HepG2 (cell line): Measurements from ENCODE around the gene ITCH. TPM values are rescaled to one million over a fixed set of nuclear protein-coding genes. Genes with fewer than 3 reads are reported as not detected.

Experiments
- GABPA ChIP-seq, 2 experiments: IDR thresholded peaks; 2 replicates each; pipeline ENCODE4 v1.6.1; 2011 to 2016; ENCODE audit warnings: low read depth in 2 of 2, low read length in 1 of 2, missing biosample characterization in 1 of 2, missing genetic modification characterization in 1 of 2
- GLI4 ChIP-seq: sonication (generic); formaldehyde crosslinking; IDR thresholded peaks from 2 replicates; pipeline ENCODE4 v1.5.1; 2020; ENCODE audit warnings: missing genetic modification reagents, mild to moderate bottlenecking, moderate library complexity, borderline replicate concordance
- HDAC2 ChIP-seq: sonication (generic); formaldehyde crosslinking; IDR thresholded peaks from 2 replicates; pipeline ENCODE4 v1.4.0; 2020; ENCODE audit warnings: missing genetic modification reagents
- HNF4A ChIP-seq: sonication (generic); formaldehyde crosslinking; IDR thresholded peaks from 2 replicates; pipeline ENCODE4 v1.4.0; 2020; ENCODE audit warnings: missing genetic modification reagents
- KAT8 ChIP-seq: IDR thresholded peaks from 2 replicates; pipeline ENCODE4 v1.6.1; 2016; ENCODE audit warnings: missing genetic modification reagents, missing compliant biosample characterization
- TEAD3 ChIP-seq: optimal IDR thresholded peaks from 2 replicates; pipeline ENCODE3; 2016; ENCODE audit warnings: borderline replicate concordance
- ZBTB38 ChIP-seq: sonication (generic); formaldehyde crosslinking; IDR thresholded peaks from 2 replicates; pipeline ENCODE4 v1.5.1; 2020; ENCODE audit warnings: mild to moderate bottlenecking, missing genetic modification reagents
- ZBTB7A ChIP-seq: sonication (generic); formaldehyde crosslinking; IDR thresholded peaks from 2 replicates; pipeline ENCODE4 v1.8.0; 2022; ENCODE audit warnings: mild to moderate bottlenecking, missing genetic modification reagents
- ZMYM4 ChIP-seq: sonication (generic); formaldehyde crosslinking; IDR thresholded peaks from 2 replicates; pipeline ENCODE4 v1.8.1; 2023; ENCODE audit warnings: mild to moderate bottlenecking, missing genetic modification reagents
- polyA plus RNA-seq, 8 experiments: library from polyadenylated mRNA; depleted of rRNA in 3 of 8; stranded (reverse) in 7 of 8; unstranded in 1 of 8; fragments of >200 nt; fragmentation: Illumina TruSeq in 4 of 8; extraction: Trizol in 4 of 8; gene quantifications; 2 replicates each; pipeline versions ENCODE4 v1.2.1 to v1.2.3, GENCODE V29; 2011 to 2016; ENCODE audit warnings: low read depth in 4 of 8, missing spikeins in 1 of 8, mixed read lengths in 1 of 8; ENCODE audit not compliant: insufficient read depth in 1 of 8
- total RNA-seq, 5 experiments: library from RNA; depleted of rRNA; stranded (reverse); fragments of >200 nt; fragmentation: Illumina TruSeq; extraction: Trizol; gene quantifications; 2 replicates each; pipeline ENCODE4 v1.2.3, GENCODE V29; 2016; ENCODE audit warnings: low read depth in 1 of 5
- TF ChIP-seq, protein P1 (sequence below): sonication (generic); formaldehyde crosslinking; IDR thresholded peaks from 2 replicates; pipeline ENCODE4 v1.5.1; 2020; ENCODE audit warnings: missing genetic modification reagents, mild to moderate bottlenecking, borderline replicate concordance
- TF ChIP-seq, protein P2 (sequence below): sonication (generic); formaldehyde crosslinking; IDR thresholded peaks from 2 replicates; pipeline ENCODE4 v1.5.0; 2020; ENCODE audit warnings: mild to moderate bottlenecking, missing genetic modification reagents, borderline replicate concordance
- TF ChIP-seq, protein P3 (sequence below): sonication (generic); formaldehyde crosslinking; IDR thresholded peaks from 2 replicates; pipeline ENCODE4 v1.5.1; 2020; ENCODE audit warnings: missing genetic modification reagents, mild to moderate bottlenecking, borderline replicate concordance
- TF ChIP-seq, protein P4 (sequence below): sonication (generic); formaldehyde crosslinking; IDR thresholded peaks from 2 replicates; pipeline ENCODE4 v1.5.0; 2020; ENCODE audit warnings: mild to moderate bottlenecking, missing genetic modification reagents, borderline replicate concordance
- TF ChIP-seq, protein P5 (sequence below): sonication (generic); formaldehyde crosslinking; IDR thresholded peaks from 2 replicates; pipeline ENCODE4 v1.4.0; 2020; ENCODE audit warnings: missing genetic modification reagents

The ITCH gene
- total and polyA plus RNA-seq, 2 of the 13 experiments (the other 11 are each of a cell fraction or from before 2014, with no cell fraction given): 20.5 to 112 TPM

DNA sequence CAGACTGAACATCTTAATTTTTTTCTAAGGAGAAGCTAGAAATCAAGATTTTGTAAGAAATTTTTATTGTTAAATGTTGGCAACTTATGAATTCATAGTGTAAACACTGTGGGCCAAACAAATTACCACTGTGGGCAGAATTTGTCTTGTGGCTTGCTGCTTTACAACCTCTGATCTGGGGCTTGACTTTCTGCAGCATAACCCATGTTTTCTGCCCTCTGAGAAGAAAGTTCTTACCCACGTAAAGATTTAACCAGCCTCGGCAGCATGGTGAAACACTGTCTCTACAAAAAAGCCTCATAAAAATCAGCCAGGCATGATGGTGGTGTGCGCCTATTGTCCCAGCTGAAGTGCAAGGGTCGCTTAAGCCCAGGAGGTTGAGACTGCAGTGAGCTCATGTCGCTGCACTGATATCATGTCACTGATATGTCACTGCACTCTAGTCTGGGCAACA is 12.9 kb downstream of the ITCH start (continued):
- TF ChIP-seq, protein P1, sequence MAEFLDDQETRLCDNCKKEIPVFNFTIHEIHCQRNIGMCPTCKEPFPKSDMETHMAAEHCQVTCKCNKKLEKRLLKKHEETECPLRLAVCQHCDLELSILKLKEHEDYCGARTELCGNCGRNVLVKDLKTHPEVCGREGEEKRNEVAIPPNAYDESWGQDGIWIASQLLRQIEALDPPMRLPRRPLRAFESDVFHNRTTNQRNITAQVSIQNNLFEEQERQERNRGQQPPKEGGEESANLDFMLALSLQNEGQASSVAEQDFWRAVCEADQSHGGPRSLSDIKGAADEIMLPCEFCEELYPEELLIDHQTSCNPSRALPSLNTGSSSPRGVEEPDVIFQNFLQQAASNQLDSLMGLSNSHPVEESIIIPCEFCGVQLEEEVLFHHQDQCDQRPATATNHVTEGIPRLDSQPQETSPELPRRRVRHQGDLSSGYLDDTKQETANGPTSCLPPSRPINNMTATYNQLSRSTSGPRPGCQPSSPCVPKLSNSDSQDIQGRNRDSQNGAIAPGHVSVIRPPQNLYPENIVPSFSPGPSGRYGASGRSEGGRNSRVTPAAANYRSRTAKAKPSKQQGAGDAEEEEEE (CRISPR knock-in tag): no peak
- TF ChIP-seq ZBTB7A (no peak), ZMYM4 (CRISPR knock-in tag) (peak; percentile 19; the same call in 1 of the 2 replicates), GLI4 (CRISPR knock-in tag) (no peak), HDAC2 (CRISPR knock-in tag) (peak; percentile 37; the same call in 1 of the 2 replicates), TEAD3 (CRISPR knock-in tag) (peak; percentile 33), KAT8 (CRISPR knock-in tag) (0 out of 2 replicates have a peak, but pooled peaks have one; percentile 14), HNF4A (CRISPR knock-in tag) (peak; percentile 38), GABPA (IDR thresholded peaks at IDR 0.05; ENCODE audit: low read depth, low read length) (no peak), GABPA (CRISPR knock-in tag; IDR thresholded peaks at IDR 0.05; ENCODE audit: low read depth) (no peak), ZBTB38 (CRISPR knock-in tag) (peak; percentile 92)
- TF ChIP-seq, protein P2, sequence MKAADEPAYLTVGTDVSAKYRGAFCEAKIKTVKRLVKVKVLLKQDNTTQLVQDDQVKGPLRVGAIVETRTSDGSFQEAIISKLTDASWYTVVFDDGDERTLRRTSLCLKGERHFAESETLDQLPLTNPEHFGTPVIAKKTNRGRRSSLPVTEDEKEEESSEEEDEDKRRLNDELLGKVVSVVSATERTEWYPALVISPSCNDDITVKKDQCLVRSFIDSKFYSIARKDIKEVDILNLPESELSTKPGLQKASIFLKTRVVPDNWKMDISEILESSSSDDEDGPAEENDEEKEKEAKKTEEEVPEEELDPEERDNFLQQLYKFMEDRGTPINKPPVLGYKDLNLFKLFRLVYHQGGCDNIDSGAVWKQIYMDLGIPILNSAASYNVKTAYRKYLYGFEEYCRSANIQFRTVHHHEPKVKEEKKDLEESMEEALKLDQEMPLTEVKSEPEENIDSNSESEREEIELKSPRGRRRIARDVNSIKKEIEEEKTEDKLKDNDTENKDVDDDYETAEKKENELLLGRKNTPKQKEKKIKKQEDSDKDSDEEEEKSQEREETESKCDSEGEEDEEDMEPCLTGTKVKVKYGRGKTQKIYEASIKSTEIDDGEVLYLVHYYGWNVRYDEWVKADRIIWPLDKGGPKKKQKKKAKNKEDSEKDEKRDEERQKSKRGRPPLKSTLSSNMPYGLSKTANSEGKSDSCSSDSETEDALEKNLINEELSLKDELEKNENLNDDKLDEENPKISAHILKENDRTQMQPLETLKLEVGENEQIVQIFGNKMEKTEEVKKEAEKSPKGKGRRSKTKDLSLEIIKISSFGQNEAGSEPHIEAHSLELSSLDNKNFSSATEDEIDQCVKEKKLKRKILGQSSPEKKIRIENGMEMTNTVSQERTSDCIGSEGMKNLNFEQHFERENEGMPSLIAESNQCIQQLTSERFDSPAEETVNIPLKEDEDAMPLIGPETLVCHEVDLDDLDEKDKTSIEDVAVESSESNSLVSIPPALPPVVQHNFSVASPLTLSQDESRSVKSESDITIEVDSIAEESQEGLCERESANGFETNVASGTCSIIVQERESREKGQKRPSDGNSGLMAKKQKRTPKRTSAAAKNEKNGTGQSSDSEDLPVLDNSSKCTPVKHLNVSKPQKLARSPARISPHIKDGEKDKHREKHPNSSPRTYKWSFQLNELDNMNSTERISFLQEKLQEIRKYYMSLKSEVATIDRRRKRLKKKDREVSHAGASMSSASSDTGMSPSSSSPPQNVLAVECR (CRISPR knock-in tag): 0 out of 2 replicates have a peak, but pooled peaks have one; percentile 10
- TF ChIP-seq, protein P3, sequence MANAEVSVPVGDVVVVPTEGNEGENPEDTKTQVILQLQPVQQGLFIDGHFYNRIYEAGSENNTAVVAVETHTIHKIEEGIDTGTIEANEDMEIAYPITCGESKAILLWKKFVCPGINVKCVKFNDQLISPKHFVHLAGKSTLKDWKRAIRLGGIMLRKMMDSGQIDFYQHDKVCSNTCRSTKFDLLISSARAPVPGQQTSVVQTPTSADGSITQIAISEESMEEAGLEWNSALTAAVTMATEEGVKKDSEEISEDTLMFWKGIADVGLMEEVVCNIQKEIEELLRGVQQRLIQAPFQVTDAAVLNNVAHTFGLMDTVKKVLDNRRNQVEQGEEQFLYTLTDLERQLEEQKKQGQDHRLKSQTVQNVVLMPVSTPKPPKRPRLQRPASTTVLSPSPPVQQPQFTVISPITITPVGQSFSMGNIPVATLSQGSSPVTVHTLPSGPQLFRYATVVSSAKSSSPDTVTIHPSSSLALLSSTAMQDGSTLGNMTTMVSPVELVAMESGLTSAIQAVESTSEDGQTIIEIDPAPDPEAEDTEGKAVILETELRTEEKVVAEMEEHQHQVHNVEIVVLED (CRISPR knock-in tag): no peak
- TF ChIP-seq, protein P4, sequence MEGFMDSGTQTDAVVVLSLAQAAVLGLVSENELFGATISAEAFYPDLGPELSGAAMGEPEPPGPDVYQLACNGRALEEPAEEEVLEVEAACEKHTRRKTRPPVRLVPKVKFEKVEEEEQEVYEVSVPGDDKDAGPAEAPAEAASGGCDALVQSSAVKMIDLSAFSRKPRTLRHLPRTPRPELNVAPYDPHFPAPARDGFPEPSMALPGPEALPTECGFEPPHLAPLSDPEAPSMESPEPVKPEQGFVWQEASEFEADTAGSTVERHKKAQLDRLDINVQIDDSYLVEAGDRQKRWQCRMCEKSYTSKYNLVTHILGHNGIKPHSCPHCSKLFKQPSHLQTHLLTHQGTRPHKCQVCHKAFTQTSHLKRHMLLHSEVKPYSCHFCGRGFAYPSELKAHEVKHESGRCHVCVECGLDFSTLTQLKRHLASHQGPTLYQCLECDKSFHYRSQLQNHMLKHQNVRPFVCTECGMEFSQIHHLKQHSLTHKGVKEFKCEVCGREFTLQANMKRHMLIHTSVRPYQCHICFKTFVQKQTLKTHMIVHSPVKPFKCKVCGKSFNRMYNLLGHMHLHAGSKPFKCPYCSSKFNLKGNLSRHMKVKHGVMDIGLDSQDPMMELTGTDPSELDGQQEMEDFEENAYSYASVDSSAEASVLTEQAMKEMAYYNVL (CRISPR knock-in tag): no peak
- TF ChIP-seq, protein P5, sequence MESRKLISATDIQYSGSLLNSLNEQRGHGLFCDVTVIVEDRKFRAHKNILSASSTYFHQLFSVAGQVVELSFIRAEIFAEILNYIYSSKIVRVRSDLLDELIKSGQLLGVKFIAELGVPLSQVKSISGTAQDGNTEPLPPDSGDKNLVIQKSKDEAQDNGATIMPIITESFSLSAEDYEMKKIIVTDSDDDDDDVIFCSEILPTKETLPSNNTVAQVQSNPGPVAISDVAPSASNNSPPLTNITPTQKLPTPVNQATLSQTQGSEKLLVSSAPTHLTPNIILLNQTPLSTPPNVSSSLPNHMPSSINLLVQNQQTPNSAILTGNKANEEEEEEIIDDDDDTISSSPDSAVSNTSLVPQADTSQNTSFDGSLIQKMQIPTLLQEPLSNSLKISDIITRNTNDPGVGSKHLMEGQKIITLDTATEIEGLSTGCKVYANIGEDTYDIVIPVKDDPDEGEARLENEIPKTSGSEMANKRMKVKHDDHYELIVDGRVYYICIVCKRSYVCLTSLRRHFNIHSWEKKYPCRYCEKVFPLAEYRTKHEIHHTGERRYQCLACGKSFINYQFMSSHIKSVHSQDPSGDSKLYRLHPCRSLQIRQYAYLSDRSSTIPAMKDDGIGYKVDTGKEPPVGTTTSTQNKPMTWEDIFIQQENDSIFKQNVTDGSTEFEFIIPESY (CRISPR knock-in tag): peak; percentile 74; the same call in 1 of the 2 replicates
